B cell (primary cell): ENCODE results near the gene SIGMAR1. TPM values are rescaled to one million over a fixed set of nuclear protein-coding genes. Genes with fewer than 3 reads are reported as not detected.
A peak's percentile ranks its signal among the peaks of the same experiment; 100 is the strongest.

Source experiments
- ATAC-seq: fragments of 200-7000 bp; cut with Tn5 transposase; one replicate; pipeline ENCODE4 v1.10.0; 2021; ENCODE audit warnings: low read depth, mild to moderate bottlenecking, moderate number of reproducible peaks, moderate library complexity
- CTCF ChIA-PET: fragments of 350-600 bp; sonication (Branson Sonifier 250); formaldehyde crosslinking; loops from one replicate; lab custom pipeline; 2021; ENCODE audit warnings: antibody characterized with exemption, inconsistent platforms; lab: Charles Lee
- POLR2A ChIA-PET: fragments of 350-600 bp; sonication (Branson Sonifier 250); formaldehyde crosslinking; loops from one replicate; lab custom pipeline; 2021; ENCODE audit warnings: antibody characterized with exemption; lab: Charles Lee
- DNase-seq: peaks from one replicate; pipeline ENCODE4 v3.0.0; 2013
- H2AFZ ChIP-seq: 2 replicates; pipeline ENCODE4 v1.6.1; 2012; ENCODE audit warnings: mild to moderate bottlenecking, low read depth, low read length; ENCODE audit not compliant: insufficient read depth, poor library complexity, severe bottlenecking
- H3K27ac ChIP-seq, 2 donors: 1 replicate in 1 of 2; 2 replicates in 1 of 2; pipeline ENCODE4 v1.5.1; 2012 to 2013; ENCODE audit warnings: low read length in 2 of 2, mild to moderate bottlenecking in 2 of 2, moderate library complexity in 1 of 2
- H3K27me3 ChIP-seq, 4 experiments: fragments of 200-600 bp in 1 of 4; sonication (generic) in 1 of 4; replicated peaks in 1 of 4; 1 replicate in 2 of 4; 2 replicates in 2 of 4; pipeline versions ENCODE4 v1.6.1 to v1.7.0; 2013 to 2016; ENCODE audit warnings: low read length in 3 of 4, mild to moderate bottlenecking in 2 of 4, mixed read lengths in 1 of 4, moderate library complexity in 1 of 4; ENCODE audit not compliant: insufficient read depth in 4 of 4, control insufficient read depth in 3 of 4; ENCODE audit errors: control extremely low read depth in 1 of 4
- H3K36me3 ChIP-seq, 2 experiments: replicated peaks in 1 of 2; 1 replicate in 1 of 2; 2 replicates in 1 of 2; pipeline versions ENCODE4 v1.6.1 to v1.7.1; 2013; ENCODE audit warnings: low read length in 1 of 2; ENCODE audit not compliant: insufficient read depth in 2 of 2, control insufficient read depth in 1 of 2; ENCODE audit errors: control extremely low read depth in 1 of 2, extremely low read depth in 1 of 2
- H3K4me1 ChIP-seq, 2 donors: fragments of 200-600 bp in 1 of 2; sonication (generic) in 1 of 2; 1 replicate in 1 of 2; 2 replicates in 1 of 2; pipeline versions ENCODE4 v1.5.1 to v1.6.1; 2013 to 2017; ENCODE audit warnings: low read length in 2 of 2; ENCODE audit not compliant: control insufficient read depth in 2 of 2, insufficient read depth in 2 of 2
- H3K4me2 ChIP-seq: replicated peaks from 2 replicates; pipeline ENCODE3; 2012; ENCODE audit warnings: mild to moderate bottlenecking, low read depth, low read length; ENCODE audit not compliant: poor library complexity, severe bottlenecking
- H3K4me3 ChIP-seq, 5 experiments: fragments of 200-600 bp in 1 of 5; sonication (generic) in 1 of 5; 1 replicate in 3 of 5; 2 replicates in 2 of 5; pipeline versions ENCODE4 v1.5.1 to v1.7.0; 2011 to 2016; ENCODE audit warnings: low read length in 4 of 5, mild to moderate bottlenecking in 4 of 5, low read depth in 2 of 5, control low read depth in 1 of 5, moderate library complexity in 1 of 5; ENCODE audit not compliant: insufficient read depth in 1 of 5; ENCODE audit errors: control extremely low read depth in 1 of 5, extremely low read depth in 1 of 5
- H3K79me2 ChIP-seq: fragments of 200-600 bp; sonication (generic); one replicate; pipeline ENCODE4 v1.6.0; 2016; ENCODE audit warnings: low read length; ENCODE audit not compliant: control insufficient read depth, insufficient read depth
- H3K9ac ChIP-seq: fragments of 200-600 bp; sonication (generic); 2 replicates; pipeline ENCODE4 v1.6.1; 2017; ENCODE audit warnings: mild to moderate bottlenecking, low read length, moderate library complexity
- H3K9me3 ChIP-seq, 3 donors: one replicate each; pipeline versions ENCODE4 v1.6.1 to v1.7.1; 2013; ENCODE audit warnings: low read length in 2 of 3; ENCODE audit not compliant: control insufficient read depth in 2 of 3, insufficient read depth in 1 of 3; ENCODE audit errors: control extremely low read depth in 1 of 3
- H4K20me1 ChIP-seq: 2 replicates; pipeline ENCODE4 v1.6.0; 2012; ENCODE audit warnings: mild to moderate bottlenecking, low read length; ENCODE audit not compliant: insufficient read depth, control insufficient read depth, poor library complexity, severe bottlenecking
- H3K27ac Mint-ChIP-seq: one replicate; pipeline ENCODE4 v1.8.0; 2021; ENCODE audit warnings: mixed read lengths
- H3K27me3 Mint-ChIP-seq: one replicate; pipeline ENCODE4 v1.8.0; 2021; ENCODE audit warnings: mixed read lengths
- H3K4me1 Mint-ChIP-seq: one replicate; pipeline ENCODE4 v1.8.0; 2021; ENCODE audit warnings: mixed read lengths
- H3K4me3 Mint-ChIP-seq: one replicate; pipeline ENCODE4 v1.8.0; 2021; ENCODE audit warnings: mixed read lengths
- H3K9me3 Mint-ChIP-seq: one replicate; pipeline ENCODE4 v1.8.0; 2022; ENCODE audit warnings: mixed read lengths; ENCODE audit not compliant: insufficient read depth
- EZH2 ChIP-seq: IDR thresholded peaks from 2 replicates; pipeline ENCODE4 v1.6.1; 2012; ENCODE audit warnings: borderline replicate concordance, low read depth, mild to moderate bottlenecking, moderate library complexity, low read length; ENCODE audit not compliant: insufficient read depth, poor library complexity, severe bottlenecking
- WGBS: methylation state at CpG from one replicate; pipeline ENCODE4 v1.1.5; 2013; ENCODE audit warnings: missing lambda C conversion rate; ENCODE audit not compliant: insufficient coverage; 5-methylcytosine and 5-hydroxymethylcytosine counted together
- intact Hi-C: fragments of 100-400 bp; cut with micrococcal nuclease; formaldehyde crosslinking; loops from one replicate; pipeline ENCODE4 v1.10.0; 2022
- polyA minus RNA-seq: library from RNA; depleted of rRNA, polyadenylated mRNA; stranded (reverse); fragments of >200 nt; gene quantifications from 2 replicates; pipeline ENCODE4 v1.2.3, GENCODE V29; 2012
- polyA plus RNA-seq: library from polyadenylated mRNA; depleted of rRNA; stranded (reverse); fragments of >200 nt; gene quantifications from 2 replicates; pipeline ENCODE4 v1.2.3, GENCODE V29; 2012
- total RNA-seq, 2 donors: library from RNA; stranded (reverse); fragments of 120-200 nt in 1 of 2; gene quantifications; 1 replicate in 1 of 2; 2 replicates in 1 of 2; pipeline versions ENCODE4 v1.2.3 to v1.2.4, GENCODE V29; 2013 to 2022
- TF ChIP-seq, protein P1 (sequence below): fragments of 200-600 bp; IDR thresholded peaks from one replicate; pipeline ENCODE4 v1.8.0; 2022; ENCODE audit warnings: antibody characterized with exemption, mild to moderate bottlenecking

Gene SIGMAR1
- total RNA-seq (21.4 and 23.0 TPM in 2 replicates), polyA plus RNA-seq (18.9 and 30.7 TPM in 2 replicates), polyA minus RNA-seq (19.4 and 19.7 TPM in 2 replicates)
- total RNA-seq (2013): 17.0 TPM

DNA sequence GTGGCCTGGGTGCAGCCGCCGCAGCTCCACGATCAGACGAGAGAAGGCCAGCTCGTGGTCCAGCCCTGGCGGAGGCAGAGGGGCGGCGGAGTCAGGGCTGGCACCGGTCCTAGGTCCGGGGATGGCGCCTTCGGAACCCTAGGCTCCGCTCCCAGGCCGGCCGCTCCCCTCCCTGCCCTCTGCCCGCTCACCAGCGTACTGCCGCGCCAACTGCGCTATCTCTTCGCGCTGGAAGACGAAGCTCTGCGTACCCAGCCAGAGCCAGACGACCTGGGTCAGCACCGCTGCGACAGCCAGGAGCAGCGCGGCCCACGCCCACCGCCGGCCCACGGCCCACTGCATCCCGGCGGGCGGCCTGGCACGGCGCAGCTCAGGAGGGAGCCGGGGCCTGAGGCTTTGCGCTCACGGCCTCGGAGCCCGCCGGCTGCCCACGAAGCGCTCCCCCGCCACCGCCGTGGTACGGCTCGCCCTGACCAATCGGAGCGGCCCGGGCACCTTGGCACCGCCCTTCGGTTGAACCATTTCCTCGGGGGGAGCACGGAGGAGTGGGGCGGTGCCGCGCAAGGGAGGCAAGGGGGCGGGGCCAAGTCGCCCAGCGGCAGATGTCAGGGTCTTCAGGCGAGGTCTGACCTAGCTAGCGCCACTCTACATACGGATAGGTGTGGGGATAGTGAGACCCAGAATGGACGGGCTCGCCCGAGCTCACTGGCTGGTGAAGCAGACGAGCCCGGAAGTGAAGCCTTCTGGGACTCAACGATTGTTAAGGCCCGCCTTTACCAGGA is at the start of gene SIGMAR1:
SIGMAR1 (minus strand) TSS at position 432 of the 782 bp plus-strand sequence; CDS start at position 342, 90 bp downstream.
- ATAC-seq (peak; percentile 96), DNase-seq (peak; percentile 96)
- peaks cover 16% of the 10 kb centered on the region for H4K20me1 ChIP-seq
- peaks cover 26% of the 10 kb centered on the region for H3K79me2 ChIP-seq
- WGBS: under 1% methylated on average over 73 of the region's 74 CpGs
- H3K9me3 ChIP-seq: no peaks in the 10 kb centered on the region
- ChIA-PET CTCF (interaction anchor here (0.7 to 8.4 kb wide), 15 partner anchors 8 to 508 kb away, joined by 3 to 150 read pairs (median 4); partner anchors contain the start of genes CCL27, DCTN3, GALT and RPP25L), POLR2A (interaction anchor here (0.6 to 2.8 kb wide), 8 partner anchors 9 to 625 kb away, joined by 4 to 31 read pairs (median 7); partner anchors contain the start of genes DCTN3, GALT and RPP25L)
- H3K4me1 ChIP-seq: peaks cover 16 to 32% of the 10 kb centered on the region in 2 donors
- peak within 1 kb of the TSS; percentile 79 for H3K9ac ChIP-seq
- Mint-ChIP-seq H3K4me3 (peak within 1 kb of the TSS; percentile 92), H3K27ac (peak within 1 kb of the TSS; percentile 86), H3K9me3 (no peaks in the 10 kb centered on the region), H3K27me3 (no peaks in the 10 kb centered on the region), H3K4me1 (peaks cover 30% of the 10 kb centered on the region)
- no peak for TF ChIP-seq EZH2
- TF ChIP-seq, protein P1, sequence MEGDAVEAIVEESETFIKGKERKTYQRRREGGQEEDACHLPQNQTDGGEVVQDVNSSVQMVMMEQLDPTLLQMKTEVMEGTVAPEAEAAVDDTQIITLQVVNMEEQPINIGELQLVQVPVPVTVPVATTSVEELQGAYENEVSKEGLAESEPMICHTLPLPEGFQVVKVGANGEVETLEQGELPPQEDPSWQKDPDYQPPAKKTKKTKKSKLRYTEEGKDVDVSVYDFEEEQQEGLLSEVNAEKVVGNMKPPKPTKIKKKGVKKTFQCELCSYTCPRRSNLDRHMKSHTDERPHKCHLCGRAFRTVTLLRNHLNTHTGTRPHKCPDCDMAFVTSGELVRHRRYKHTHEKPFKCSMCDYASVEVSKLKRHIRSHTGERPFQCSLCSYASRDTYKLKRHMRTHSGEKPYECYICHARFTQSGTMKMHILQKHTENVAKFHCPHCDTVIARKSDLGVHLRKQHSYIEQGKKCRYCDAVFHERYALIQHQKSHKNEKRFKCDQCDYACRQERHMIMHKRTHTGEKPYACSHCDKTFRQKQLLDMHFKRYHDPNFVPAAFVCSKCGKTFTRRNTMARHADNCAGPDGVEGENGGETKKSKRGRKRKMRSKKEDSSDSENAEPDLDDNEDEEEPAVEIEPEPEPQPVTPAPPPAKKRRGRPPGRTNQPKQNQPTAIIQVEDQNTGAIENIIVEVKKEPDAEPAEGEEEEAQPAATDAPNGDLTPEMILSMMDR: no peak
- H3K4me2 ChIP-seq: peak within 1 kb of the TSS; percentile 95
- H3K27ac ChIP-seq: peak within 1 kb of the TSS; percentile 56 to 69
- H3K36me3 ChIP-seq: peaks cover 0 to 3% of the 10 kb centered on the region in 2 experiments
- H2AFZ ChIP-seq: peak within 1 kb of the TSS; percentile 92
- intact Hi-C loops: loop anchor here (1.0 to 2.0 kb wide), 8 partner anchors 9 to 261 kb away; partner anchors contain the start of genes DCTN3, DNAI1, FAM219A and GALT
- peak within 1 kb of the TSS; percentile 49 to 80 (median 63) for H3K4me3 ChIP-seq
- no peaks in the 10 kb centered on the region for H3K27me3 ChIP-seq
